ENCODE results near the gene EPHB6.

Gene EPHB6

GRCh38 chr7:142916508-142916907, 61.6 kb downstream of the EPHB6 start:
- DNase-seq (ENCODE audit: low read depth in 2 of 3, low spot score in 1 of 3): no peak

GRCh38 chr7:142917447-142917846, 62.6 kb downstream of the EPHB6 start:
- DNase-seq (ENCODE audit: low read depth in 2 of 3, low spot score in 1 of 3): no peak

- DNase-seq (ENCODE audit: low read depth in 2 of 3, low spot score in 1 of 3): no peak
Observed at GRCh38 chr7:142918901-142919300, 64.0 kb downstream of the EPHB6 start.

GRCh38 chr7:142919656-142920055, 64.8 kb downstream of the EPHB6 start:
- DNase-seq (ENCODE audit: low read depth in 2 of 3, low spot score in 1 of 3): no peak
